Upper lobe of right lung (tissue), 1 donor: ENCODE measurements around the gene KCNJ6. TPM values are rescaled to one million over a fixed set of nuclear protein-coding genes. Genes with fewer than 3 reads are reported as not detected.
A peak's percentile ranks its signal among the peaks of the same experiment; 100 is the strongest.

ENCODE experiments used
- ATAC-seq: fragments of 200-7000 bp; cut with Tn5 transposase; one replicate; pipeline ENCODE4 v1.9.1; 2020; ENCODE audit warnings: mild to moderate bottlenecking, moderate library complexity
- DNase-seq: peaks from one replicate; pipeline ENCODE4 v3.0.0-alpha.2; 2020
- H3K27ac ChIP-seq: fragments of 200-600 bp; one replicate; pipeline ENCODE4 v1.8.0; 2022
- H3K27me3 ChIP-seq: fragments of 200-600 bp; one replicate; pipeline ENCODE4 v1.8.0; 2022; ENCODE audit warnings: mild to moderate bottlenecking
- H3K36me3 ChIP-seq: fragments of 200-600 bp; one replicate; pipeline ENCODE4 v1.8.0; 2022
- H3K4me1 ChIP-seq: fragments of 200-600 bp; one replicate; pipeline ENCODE4 v1.8.0; 2022
- H3K4me3 ChIP-seq: fragments of 200-600 bp; one replicate; pipeline ENCODE4 v1.8.0; 2022; ENCODE audit warnings: mild to moderate bottlenecking
- H3K9me3 ChIP-seq: fragments of 200-600 bp; one replicate; pipeline ENCODE4 v1.8.0; 2022
- CTCF ChIP-seq: fragments of 200-600 bp; IDR thresholded peaks from one replicate; pipeline ENCODE4 v1.8.0; 2022; ENCODE audit warnings: antibody characterized with exemption
- intact Hi-C: fragments of 100-400 bp; cut with DNase I; formaldehyde crosslinking; loops from one replicate; pipeline ENCODE4 v1.11.0; 2022
- long read RNA-seq: library from polyadenylated mRNA; unstranded; transcript quantifications from one replicate; pipeline ENCODE4 v2.0.0, GENCODE V29; 2021
- total RNA-seq: library from RNA; stranded (reverse); fragmentation: NEBNext Ultra II Directional; extraction: Animal tissue kit (Norgen Biotek cat#: 25700); gene quantifications from one replicate; pipeline ENCODE4 v1.2.1, GENCODE V29; 2021
- donor health status: DM: no; HTN: yes; CAD: no; lungs with severe emphysema.

The KCNJ6 gene, protein sequence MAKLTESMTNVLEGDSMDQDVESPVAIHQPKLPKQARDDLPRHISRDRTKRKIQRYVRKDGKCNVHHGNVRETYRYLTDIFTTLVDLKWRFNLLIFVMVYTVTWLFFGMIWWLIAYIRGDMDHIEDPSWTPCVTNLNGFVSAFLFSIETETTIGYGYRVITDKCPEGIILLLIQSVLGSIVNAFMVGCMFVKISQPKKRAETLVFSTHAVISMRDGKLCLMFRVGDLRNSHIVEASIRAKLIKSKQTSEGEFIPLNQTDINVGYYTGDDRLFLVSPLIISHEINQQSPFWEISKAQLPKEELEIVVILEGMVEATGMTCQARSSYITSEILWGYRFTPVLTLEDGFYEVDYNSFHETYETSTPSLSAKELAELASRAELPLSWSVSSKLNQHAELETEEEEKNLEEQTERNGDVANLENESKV
- 0.06 TPM for total RNA-seq
- long read RNA-seq = 0 reads

DNA sequence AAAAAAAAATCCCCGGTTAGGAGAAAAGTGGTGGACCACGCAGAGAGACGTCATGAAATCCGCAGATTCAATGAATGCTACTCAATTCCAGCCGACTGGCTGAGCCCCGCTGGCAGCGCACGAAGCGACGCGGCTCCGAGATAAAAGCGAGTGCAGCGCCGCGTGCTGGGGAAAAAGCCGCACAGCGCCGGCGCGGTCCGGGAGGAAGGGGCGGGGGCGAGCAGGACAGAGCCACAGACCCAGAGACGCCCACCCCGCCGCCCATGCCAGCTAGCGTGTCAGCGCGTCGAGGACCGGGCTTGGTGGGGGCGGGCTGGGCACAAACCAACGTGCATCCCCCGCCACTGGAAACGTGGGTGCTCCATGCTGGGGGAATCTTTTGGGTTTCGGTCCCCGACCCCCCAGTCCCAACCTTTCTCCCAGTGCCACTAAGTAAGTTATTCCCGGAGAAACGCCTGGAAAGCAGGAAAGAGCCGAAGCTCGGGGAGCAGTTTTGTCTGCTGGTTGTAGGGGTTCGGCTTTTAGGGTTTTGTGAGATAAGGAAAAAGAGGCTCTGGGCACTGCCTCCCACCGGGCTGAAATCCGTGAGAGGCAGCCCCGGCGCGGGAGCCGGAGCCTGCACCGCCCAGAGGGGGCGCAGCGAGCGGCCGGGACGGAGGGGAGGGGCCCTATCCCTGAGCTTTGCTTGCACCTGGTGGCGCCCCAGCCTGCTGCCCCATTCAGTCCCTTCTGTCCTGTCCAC is at the start of gene KCNJ6:
Gene KCNJ6 (minus strand): TSS at position 148 of the 742 bp plus-strand sequence. CDS start 75,775 bp downstream, outside the sequence.
- Histone ChIP-seq H3K9me3 (no peaks in the 10 kb centered on the region), H3K4me1 (peaks cover 11% of the 10 kb centered on the region), H3K27me3 (peaks cover 70% of the 10 kb centered on the region), H3K27ac (no peak within 1 kb of the TSS), H3K36me3 (no peaks in the 10 kb centered on the region), H3K4me3 (peak within 1 kb of the TSS; percentile 35)
- DNase-seq (peak; percentile 73), ATAC-seq (peak; percentile 78)
- intact Hi-C loops = no loop called here
- peak; percentile 52 for TF ChIP-seq CTCF

DNA sequence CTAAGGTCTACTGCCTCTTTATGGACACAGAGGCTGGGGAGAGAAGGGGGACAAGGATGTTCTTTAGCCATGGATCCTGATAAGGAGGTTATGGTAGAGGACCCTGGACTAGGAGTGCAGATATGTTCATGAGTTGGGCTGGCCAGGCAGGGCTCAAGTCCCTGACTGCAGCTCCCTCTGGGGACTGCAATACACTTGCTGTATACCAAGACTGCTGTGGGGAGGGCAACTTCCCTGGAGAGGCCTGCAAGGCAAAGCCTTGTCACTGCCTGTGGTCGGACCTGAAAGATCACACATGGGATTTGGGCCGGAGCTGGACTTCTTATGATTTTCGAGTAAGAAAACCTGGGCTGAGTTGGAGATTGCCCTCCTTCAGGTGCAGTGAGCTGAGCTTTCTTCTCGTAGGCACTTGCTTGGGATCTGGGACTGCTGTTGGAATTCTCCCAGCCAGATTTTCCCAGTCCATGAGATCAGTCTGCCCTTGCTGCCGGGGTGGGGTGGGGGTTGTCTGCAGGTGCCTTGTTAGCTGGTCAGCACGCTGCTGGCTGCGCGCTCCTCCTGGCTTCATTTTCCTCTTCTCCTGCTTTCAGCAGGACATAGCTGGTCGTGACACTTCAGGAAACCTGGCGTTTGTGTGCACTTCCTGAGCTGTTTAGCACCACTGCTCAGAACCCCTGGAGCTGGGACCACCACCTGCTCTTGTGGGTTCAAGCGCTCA is 49.0 kb upstream of the KCNJ6 start:
- no peak for ATAC-seq
- DNase-seq = no peak
- intact Hi-C loops = no loop called here
- Histone ChIP-seq H3K36me3 (no peaks in the 10 kb centered on the region), H3K9me3 (no peaks in the 10 kb centered on the region), H3K27me3 (no peaks in the 10 kb centered on the region), H3K4me3 (no peak overlapping the region), H3K27ac (no peak overlapping the region), H3K4me1 (no peaks in the 10 kb centered on the region)
- no peak for TF ChIP-seq CTCF

GRCh38 chr21:37958537-37958936 is 42.3 kb upstream of the KCNJ6 start:
- no peaks in the 10 kb centered on the region for H3K9me3 ChIP-seq
- H3K27ac ChIP-seq = no peak overlapping the region
- no peaks in the 10 kb centered on the region for H3K36me3 ChIP-seq
- no peak for TF ChIP-seq CTCF
- DNase-seq (no peak), ATAC-seq (no peak)
- H3K4me1 ChIP-seq = no peaks in the 10 kb centered on the region
- intact Hi-C loops = no loop called here
- H3K27me3 ChIP-seq = peaks cover 14% of the 10 kb centered on the region
- no peak overlapping the region for H3K4me3 ChIP-seq

DNA sequence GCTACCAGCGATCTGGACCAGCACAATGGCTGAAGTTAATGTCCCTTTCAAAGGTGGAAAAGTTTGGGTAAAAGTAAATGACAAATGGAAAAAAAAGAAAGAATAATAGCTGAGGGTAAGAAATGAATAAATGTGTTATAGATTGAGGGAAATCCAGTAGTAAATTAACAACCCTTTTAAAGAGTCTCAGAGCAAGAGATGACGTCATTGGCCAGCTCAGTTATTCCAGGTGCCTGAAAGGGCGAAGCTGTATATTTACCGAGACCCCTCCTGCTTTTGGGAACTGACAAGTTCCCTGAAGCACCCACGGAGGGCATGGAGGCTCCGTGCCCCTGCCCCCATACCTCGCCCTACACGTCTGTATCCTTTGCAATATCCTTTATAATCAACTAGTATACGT is 40.5 kb upstream of the KCNJ6 start:
- peaks cover 14% of the 10 kb centered on the region for H3K27me3 ChIP-seq
- TF ChIP-seq CTCF = no peak
- no peak overlapping the region for H3K4me3 ChIP-seq
- H3K27ac ChIP-seq = no peak overlapping the region
- ATAC-seq (no peak), DNase-seq (no peak)
- no peaks in the 10 kb centered on the region for H3K9me3 ChIP-seq
- no peaks in the 10 kb centered on the region for H3K36me3 ChIP-seq
- intact Hi-C loops = no loop called here
- H3K4me1 ChIP-seq = no peaks in the 10 kb centered on the region

DNA sequence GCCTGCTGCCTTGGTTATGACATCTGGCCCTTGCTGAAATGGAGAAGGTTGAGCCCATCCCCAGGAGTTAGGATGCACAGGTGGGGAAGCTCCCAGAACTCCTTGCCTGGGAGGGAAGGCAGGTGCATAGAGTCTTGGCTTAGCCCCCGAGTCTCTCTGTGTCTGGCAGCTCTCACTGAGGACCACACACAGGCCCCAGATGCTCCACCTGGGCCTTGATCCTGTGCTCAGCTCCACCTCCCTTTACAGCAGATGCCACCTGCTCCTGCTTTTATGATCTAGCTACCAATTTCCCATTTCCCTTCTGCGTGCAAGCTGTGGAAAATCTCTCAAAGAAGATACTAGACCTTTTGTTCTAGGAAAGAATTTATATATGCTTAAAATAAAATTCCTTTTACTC is 28.8 kb upstream of the KCNJ6 start:
- no peak for TF ChIP-seq CTCF
- H3K9me3 ChIP-seq = no peaks in the 10 kb centered on the region
- no peak overlapping the region for H3K27ac ChIP-seq
- intact Hi-C loops = no loop called here
- H3K4me3 ChIP-seq = no peak overlapping the region
- no peaks in the 10 kb centered on the region for H3K4me1 ChIP-seq
- no peaks in the 10 kb centered on the region for H3K27me3 ChIP-seq
- ATAC-seq (no peak), DNase-seq (no peak)
- no peaks in the 10 kb centered on the region for H3K36me3 ChIP-seq
